Measurements from ENCODE around the gene RACGAP1.

RACGAP1 gene

DNA sequence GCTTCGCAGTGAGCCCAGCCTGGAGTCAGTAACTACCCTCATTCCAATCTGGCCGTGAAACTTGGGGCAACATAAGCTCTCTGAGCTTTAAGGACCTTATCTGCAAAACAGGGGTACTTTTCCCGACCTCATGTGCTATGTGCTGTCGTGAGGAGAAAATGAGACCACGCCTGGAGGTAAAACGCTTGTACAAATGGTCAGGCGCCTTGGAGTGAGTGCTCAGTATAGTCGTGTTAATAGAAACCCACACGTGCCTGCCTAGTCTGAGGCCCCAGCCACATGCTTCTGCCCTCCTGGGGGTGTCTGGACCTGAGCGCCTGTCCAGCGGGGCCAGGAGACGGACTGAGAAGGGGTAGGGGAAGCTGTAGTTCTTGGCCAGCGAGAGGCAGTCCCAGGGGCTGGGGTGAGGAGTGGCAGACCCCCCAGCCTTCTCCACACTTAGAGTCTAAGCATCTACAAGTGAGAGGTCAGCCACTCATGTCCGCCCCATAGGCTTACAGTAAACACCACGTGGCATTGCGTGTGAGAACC, 58.7 kb downstream of the RACGAP1 start:
- TF ChIP-seq POLR2AphosphoS5 (IDR thresholded peaks at IDR 0.05; ENCODE audit: low read depth) = no peak
- TF ChIP-seq, protein P1, sequence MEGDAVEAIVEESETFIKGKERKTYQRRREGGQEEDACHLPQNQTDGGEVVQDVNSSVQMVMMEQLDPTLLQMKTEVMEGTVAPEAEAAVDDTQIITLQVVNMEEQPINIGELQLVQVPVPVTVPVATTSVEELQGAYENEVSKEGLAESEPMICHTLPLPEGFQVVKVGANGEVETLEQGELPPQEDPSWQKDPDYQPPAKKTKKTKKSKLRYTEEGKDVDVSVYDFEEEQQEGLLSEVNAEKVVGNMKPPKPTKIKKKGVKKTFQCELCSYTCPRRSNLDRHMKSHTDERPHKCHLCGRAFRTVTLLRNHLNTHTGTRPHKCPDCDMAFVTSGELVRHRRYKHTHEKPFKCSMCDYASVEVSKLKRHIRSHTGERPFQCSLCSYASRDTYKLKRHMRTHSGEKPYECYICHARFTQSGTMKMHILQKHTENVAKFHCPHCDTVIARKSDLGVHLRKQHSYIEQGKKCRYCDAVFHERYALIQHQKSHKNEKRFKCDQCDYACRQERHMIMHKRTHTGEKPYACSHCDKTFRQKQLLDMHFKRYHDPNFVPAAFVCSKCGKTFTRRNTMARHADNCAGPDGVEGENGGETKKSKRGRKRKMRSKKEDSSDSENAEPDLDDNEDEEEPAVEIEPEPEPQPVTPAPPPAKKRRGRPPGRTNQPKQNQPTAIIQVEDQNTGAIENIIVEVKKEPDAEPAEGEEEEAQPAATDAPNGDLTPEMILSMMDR (IDR thresholded peaks at IDR 0.05; ENCODE audit: insufficient read depth, low read length) = no peak

DNA sequence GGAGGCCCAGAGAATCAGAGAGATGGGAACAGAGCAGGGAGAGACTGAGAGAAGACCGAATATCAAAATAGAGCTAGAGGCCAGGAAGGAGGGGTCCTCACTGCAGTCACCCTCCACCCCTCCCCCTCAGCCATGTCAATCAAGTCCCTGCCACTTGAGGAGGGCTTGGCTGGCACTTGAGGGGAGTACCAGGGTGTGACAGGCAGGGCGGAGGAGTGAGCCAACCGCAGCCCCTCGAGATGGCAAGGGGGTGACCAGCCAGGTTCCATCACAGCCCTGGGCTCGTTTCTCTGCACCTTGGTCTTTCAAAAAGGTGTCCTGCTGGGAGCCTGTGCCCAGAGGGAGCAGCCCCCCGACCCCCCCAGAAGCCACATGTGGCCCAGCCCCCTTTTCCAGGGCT, 59.5 kb downstream of the RACGAP1 start:
- no peak overlapping the region for H3K4me3 ChIP-seq (replicated peaks; ENCODE audit: insufficient read depth, low read length)
- peaks cover 25% of the 10 kb centered on the region for H3K27me3 ChIP-seq (ENCODE audit: insufficient read depth, poor library complexity, severe bottlenecking)
- TF ChIP-seq GABPA (IDR thresholded peaks at IDR 0.05; ENCODE audit: low read depth) (no peak), SPI1 (IDR thresholded peaks at IDR 0.05; ENCODE audit: borderline replicate concordance, low read depth) (no peak), POLR2AphosphoS5 (IDR thresholded peaks at IDR 0.05; ENCODE audit: low read depth) (no peak)
- TF ChIP-seq, protein P1 (IDR thresholded peaks at IDR 0.05; ENCODE audit: insufficient read depth, low read length) = no peak
- TF ChIP-seq, protein P2, sequence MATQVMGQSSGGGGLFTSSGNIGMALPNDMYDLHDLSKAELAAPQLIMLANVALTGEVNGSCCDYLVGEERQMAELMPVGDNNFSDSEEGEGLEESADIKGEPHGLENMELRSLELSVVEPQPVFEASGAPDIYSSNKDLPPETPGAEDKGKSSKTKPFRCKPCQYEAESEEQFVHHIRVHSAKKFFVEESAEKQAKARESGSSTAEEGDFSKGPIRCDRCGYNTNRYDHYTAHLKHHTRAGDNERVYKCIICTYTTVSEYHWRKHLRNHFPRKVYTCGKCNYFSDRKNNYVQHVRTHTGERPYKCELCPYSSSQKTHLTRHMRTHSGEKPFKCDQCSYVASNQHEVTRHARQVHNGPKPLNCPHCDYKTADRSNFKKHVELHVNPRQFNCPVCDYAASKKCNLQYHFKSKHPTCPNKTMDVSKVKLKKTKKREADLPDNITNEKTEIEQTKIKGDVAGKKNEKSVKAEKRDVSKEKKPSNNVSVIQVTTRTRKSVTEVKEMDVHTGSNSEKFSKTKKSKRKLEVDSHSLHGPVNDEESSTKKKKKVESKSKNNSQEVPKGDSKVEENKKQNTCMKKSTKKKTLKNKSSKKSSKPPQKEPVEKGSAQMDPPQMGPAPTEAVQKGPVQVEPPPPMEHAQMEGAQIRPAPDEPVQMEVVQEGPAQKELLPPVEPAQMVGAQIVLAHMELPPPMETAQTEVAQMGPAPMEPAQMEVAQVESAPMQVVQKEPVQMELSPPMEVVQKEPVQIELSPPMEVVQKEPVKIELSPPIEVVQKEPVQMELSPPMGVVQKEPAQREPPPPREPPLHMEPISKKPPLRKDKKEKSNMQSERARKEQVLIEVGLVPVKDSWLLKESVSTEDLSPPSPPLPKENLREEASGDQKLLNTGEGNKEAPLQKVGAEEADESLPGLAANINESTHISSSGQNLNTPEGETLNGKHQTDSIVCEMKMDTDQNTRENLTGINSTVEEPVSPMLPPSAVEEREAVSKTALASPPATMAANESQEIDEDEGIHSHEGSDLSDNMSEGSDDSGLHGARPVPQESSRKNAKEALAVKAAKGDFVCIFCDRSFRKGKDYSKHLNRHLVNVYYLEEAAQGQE (IDR thresholded peaks at IDR 0.05; ENCODE audit: insufficient replicate concordance, low read depth) = no peak

More for the DNA sequence above, 58.7 kb downstream of the RACGAP1 start:
- no peak overlapping the region for H3K4me3 ChIP-seq (replicated peaks; ENCODE audit: insufficient read depth, low read length)
- H3K27ac ChIP-seq (replicated peaks) = no peak overlapping the region
- no peak for DNase-seq (ENCODE audit: low read depth in 1 of 2, low spot score in 1 of 2)
- H3K27me3 ChIP-seq (ENCODE audit: insufficient read depth, poor library complexity, severe bottlenecking) = peaks cover 21% of the 10 kb centered on the region

DNA sequence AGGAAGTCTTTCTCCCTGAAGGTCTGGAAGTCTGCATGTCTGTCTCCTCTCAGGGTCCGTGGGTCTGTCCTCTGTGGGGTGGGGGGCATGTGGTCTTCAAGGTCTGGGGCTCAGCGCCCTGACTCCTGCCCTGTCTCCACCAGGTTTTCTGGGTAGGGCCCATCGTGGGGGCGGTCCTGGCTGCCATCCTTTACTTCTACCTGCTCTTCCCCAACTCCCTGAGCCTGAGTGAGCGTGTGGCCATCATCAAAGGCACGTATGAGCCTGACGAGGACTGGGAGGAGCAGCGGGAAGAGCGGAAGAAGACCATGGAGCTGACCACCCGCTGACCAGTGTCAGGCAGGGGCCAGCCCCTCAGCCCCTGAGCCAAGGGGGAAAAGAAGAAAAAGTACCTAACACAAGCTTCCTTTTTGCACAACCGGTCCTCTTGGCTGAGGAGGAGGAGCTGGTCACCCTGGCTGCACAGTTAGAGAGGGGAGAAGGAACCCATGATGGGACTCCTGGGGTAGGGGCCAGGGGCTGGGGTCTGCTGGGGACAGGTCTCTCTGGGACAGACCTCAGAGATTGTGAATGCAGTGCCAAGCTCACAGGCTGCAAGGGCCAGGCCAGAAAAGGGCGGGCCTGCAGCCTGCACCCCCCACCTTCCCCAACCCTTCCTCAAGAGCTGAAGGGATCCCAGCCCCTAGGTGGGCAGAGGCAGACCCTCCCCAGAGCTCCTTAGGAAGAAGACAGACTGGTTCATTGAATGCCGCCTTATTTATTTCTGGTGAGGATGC, 60.3 kb downstream of the RACGAP1 start:
- TF ChIP-seq GABPA (IDR thresholded peaks at IDR 0.05; ENCODE audit: low read depth) (no peak), SPI1 (IDR thresholded peaks at IDR 0.05; ENCODE audit: borderline replicate concordance, low read depth) (no peak), POLR2AphosphoS5 (IDR thresholded peaks at IDR 0.05; ENCODE audit: low read depth) (no peak)
- TF ChIP-seq, protein P2 (IDR thresholded peaks at IDR 0.05; ENCODE audit: insufficient replicate concordance, low read depth) = no peak
- TF ChIP-seq, protein P1 (IDR thresholded peaks at IDR 0.05; ENCODE audit: insufficient read depth, low read length) = no peak
- no peak for DNase-seq (ENCODE audit: low read depth in 1 of 2, low spot score in 1 of 2)
- H3K27ac ChIP-seq (replicated peaks) = no peak overlapping the region
- no peak overlapping the region for H3K4me3 ChIP-seq (replicated peaks; ENCODE audit: insufficient read depth, low read length)
- peaks cover 33% of the 10 kb centered on the region for H3K27me3 ChIP-seq (ENCODE audit: insufficient read depth, poor library complexity, severe bottlenecking)

More for the DNA sequence above, 59.5 kb downstream of the RACGAP1 start:
- no peak for DNase-seq (ENCODE audit: low read depth in 1 of 2, low spot score in 1 of 2)
- H3K27ac ChIP-seq (replicated peaks) = no peak overlapping the region

Measured in HL-60 (cell line).